GM19239 (cell line): ENCODE measurements around the gene BICRA.
"Not testable (repeated sequence)": the region's sequence is repeated elsewhere in the genome, so short reads cannot be mapped to it uniquely, and the experiment has no call there.

Source experiments
- DNase-seq: peaks from one replicate; pipeline ENCODE4 v3.0.0; 2011; ENCODE audit warnings: low spot score; ENCODE audit not compliant: insufficient read length
- FAIRE-seq: peaks from 2 replicates; lab custom pipeline; 2011; peaks lifted over from hg19 to GRCh38; lab: Jason Lieb, UNC

The BICRA gene

DNA sequence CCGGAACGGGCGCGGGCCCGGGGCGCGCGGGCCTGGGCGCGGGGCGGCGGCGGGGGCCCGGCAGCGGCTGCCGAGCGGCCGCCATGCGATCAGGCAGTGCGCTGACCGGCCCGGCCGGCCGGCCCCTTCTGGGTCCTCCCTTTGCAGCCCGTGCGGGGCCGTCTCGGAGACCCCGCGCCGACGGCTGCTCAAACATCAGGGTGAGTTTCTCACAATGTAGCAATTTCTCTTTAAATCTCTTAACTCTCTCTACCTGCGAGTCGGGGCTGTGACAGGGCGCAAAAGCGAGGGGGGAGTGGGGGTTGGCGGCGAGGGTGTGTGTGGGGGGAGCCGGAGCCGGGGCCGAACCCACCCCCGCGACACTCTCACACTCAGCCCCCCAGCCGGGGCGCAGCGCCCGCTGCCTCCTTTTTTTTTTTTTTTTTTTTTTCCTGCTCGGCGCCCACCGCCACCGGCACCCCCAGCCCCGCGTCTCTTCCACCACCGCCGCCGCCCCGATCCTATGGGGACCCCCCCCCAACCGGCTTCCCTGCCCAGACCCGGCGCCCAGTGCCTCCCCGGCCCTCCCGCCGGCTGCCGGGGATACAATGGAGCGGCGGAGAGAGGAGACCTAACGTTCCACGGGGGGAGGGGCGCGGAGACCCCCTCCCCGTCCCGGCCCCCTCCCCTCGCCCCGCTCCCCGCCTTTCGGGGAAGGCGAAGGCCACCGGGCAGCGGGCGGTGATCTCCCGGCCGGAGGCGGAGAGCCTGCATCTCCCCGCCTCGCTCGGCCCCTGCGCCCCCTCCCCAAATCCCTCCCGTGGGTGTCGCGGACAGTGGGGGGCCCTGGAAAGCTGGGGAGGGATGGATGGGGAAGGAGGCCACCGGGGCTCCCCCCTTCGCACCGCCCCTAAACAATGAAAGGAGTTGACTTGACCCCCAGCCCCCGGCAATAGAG, at the start of gene BICRA:
TSS of gene BICRA (plus strand) at position 166 of the 937 bp plus-strand sequence. CDS start 64,441 bp downstream, outside the sequence.
- peak; percentile 80 for DNase-seq
- FAIRE-seq, result peak; percentile 91

DNA sequence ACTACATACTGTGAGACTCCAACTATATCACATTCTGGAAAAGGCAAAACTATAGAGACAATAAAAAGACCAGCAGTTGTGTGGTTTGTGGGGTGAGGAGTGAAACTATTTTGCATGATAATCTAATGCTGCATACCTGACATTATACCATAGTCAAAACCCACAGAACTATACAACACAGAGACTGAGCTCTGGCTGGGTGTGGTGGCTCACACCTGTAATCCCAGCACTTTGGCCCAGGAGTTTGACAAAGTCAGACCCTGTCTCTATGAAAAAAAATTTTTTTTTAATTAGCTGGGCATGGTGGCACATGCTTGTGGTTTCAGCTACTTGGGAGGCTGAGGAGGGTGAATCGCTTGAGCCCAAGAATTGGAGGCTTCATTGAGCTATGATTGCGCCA, 47.9 kb upstream of the BICRA start:
- DNase-seq (no peak), FAIRE-seq (no peak)

- DNase-seq (no peak), FAIRE-seq (peak; percentile 8)
Measured at GRCh38 chr19:47561440-47562057, 47.4 kb upstream of the BICRA start.

- DNase-seq (no peak), FAIRE-seq (no peak)
Measured at GRCh38 chr19:47564081-47564480, 44.9 kb upstream of the BICRA start.

DNA sequence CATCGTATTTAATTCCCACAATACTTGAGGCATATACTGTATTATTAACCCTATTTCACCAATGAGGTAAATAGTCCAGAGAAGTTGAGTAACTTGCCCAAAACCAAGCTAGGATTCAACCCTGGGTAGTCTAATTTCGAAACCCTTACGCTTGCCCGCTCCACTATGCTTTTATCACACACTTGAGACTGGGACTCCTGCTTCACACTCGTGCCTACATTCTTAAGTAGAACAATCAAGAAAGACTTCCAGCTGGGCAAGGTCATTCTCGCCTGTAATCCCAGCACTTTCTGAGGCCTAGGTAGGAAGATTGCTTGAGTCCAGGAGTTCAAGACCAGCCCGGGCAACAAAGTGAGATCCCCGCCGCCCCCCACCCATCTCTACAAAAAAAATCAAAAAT, 39.6 kb upstream of the BICRA start:
- FAIRE-seq (no peak), DNase-seq (no peak)

DNA sequence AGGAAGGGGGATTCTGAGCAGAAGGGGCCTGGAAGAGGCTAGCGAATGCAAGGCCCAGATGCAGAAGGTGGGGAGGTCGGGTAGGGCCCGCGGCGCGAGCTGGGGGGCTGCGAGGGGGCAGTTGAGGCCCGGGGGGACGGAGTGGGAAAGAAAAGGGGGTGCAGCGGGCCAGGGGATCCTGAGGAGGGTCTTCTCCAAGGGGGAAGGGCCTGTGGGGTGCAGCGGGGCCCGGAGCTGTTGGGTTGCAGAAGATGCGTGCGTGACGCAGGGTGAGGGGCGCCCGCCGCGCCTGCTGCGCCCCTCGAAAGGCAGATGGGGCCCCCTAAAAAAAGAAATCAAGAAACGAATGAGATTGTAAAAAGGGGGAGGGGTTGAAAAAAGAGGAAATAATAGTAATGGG, 36.3 kb upstream of the BICRA start:
- FAIRE-seq (no peak), DNase-seq (no peak)

DNA sequence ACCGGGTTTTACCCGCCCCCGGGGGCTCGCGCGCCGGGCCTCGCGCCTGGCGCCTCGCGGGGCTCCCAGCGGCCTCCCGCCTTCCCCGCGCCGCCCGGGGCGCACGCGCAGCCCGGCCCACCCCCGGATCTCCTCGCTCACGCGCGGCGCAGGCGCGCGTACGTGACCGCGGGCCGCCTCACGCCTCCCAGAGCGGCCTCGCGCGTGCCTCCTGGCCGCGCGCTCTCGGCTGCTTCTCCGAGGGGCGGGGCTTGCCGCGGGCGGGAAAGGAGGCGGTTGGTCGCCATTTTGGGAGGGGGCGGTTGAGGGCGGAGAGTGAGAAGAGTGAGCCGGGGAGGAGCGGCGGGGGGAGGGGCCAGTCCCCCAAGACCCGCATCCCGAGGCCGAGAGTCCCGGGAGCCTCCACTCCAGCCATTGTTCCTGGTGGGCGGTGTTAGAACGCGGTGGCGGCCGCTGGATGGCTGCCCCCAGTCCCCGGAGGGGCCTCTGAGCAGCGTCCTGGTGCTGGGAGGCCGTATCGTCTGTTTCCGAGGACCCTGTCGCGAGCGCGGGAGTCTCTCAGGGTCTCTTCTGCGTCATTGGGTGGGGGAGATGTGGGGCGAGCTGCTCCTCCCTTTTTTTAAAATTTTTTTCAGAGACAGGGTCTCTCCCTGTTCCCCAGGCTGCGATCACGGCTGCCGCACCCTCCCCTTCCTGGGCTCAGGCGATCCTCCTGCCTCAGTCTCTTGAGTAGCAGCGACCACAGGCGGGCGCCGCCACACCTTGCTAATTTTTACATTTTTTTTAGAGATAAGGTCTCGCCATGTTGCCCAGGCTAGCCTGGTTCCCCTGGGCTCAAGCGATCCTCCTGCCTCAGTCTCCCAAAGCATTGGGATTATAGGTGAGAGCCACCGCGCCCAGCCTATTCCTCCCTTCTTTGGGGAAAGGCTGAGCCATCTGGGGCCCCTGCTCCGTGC, 35.6 kb upstream of the BICRA start, which contains the start of gene ZNF541:
TSS of gene ZNF541 (minus strand) at position 78 of the 956 bp plus-strand sequence. CDS start 17,292 bp downstream, outside the sequence.
- DNase-seq, result no peak
- no peak for FAIRE-seq

DNA sequence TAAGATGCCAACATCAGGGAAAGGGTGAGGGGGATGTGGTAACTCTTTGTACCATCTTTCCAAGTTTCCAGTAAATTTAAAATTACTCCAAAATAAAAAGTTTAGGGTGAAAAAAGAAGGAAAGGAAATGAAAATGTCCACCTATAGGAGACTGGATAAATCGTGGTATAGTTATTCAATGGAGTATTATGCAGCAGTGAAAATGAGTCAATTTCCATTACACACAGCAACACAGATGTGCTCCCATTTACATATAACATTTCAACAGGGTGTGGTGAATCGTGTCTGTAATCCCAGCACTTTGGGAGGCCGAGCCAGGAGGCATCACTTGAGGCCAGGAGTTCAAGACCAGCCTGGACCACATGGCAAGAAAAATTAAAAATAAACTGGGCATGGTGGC, 28.5 kb upstream of the BICRA start:
- FAIRE-seq (no peak), DNase-seq (no peak)

DNA sequence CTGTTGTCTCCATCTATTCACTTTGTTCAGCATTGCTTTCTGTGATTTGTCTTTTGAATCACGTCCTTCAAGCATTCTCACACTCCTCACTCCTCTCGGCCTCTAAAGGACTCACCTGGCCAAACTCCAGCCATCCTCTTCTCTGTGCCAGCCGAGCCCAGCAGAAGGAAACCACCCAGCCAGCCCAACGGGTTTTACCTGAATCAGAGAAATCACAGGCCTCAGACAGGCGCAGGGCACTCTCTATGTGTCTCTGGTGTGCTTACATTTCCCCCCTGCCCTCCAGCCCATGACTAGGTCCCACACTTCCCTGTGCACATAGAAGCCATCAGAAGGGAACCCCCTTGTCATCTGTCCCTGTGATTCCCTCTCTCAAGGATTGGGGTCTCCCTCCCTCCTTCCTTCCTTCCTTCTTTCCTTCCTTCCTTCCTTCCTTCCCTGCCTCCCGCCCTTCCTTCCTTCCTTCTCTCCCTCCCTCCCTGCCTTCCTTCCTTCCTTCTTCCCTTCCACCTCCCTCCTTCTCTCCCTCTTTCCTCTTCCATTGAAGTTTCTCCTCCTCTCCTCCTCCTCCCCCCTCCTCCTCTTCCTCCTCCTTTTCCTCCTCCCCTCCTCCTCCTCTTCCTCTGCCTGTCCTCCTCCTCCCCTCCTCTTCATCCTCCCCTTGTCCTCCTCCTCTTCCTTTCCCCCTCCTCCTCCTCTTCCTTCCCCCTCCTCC, 27.2 kb upstream of the BICRA start:
- FAIRE-seq, result no peak
- DNase-seq, result no peak

GRCh38 chr19:47582320-47582909, 26.5 kb upstream of the BICRA start:
- DNase-seq (no peak), FAIRE-seq (no peak)

DNA sequence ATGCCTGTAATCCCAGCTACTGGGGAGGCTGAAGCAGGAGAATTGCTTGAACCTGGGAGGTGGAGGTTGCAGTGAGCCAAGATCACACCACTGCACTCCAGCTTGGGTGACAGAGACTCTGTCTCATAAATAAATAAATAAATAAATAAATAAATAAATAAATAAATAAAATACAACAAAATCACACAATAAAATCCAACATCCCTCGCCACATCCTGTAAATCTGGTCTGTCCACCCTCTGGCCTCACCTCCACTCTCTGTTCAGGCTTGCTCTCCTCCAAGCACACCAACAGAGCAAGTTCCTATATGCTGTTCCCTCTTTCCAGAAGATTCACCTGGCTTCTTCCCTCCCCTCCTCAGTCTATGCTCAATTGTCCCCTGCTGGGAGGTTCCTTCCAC, 25.8 kb upstream of the BICRA start:
- FAIRE-seq, DNase-seq: not testable (repeated sequence)

DNA sequence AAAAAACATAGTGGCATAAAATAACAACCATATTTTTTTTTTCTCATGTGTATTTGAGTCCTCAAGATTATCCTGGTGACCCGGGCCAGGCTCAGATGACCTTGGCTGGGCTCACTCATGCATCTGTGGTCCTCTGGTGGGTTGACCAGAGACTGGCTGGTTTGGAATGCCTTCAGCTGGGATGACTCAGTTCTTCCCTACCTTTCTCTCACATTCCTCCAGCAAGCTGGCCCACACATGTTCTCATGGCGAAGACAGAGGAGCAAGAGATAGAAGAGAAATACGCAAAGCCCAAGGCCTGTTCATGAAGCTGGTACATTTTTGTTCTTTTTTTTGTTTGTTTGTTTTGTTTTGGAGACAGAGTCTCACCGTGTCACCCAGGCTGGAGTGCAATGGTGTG, 21.6 kb upstream of the BICRA start:
- FAIRE-seq, result no peak
- no peak for DNase-seq

- DNase-seq (no peak), FAIRE-seq (no peak)
Measured at GRCh38 chr19:47589824-47590223, 19.1 kb upstream of the BICRA start.

DNA sequence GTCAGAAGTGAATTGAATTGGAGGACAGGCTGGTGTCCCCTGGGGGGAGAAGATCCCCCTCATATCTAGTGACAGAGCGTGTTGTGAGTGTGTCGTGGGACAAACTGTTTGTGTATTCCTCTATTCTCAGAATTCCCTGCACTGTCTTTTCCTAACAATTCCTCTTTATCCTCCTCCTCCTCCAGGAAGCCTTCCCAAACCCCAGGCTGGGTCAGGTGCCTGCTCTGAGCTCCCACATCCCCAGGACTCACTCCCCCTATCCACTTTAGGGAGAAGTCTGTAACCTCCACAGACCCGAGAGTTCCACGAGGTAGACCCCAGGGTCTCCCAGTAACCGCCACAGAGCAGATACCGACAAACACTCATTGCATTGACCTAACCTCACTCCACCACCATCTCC, 15.1 kb upstream of the BICRA start:
- DNase-seq (no peak), FAIRE-seq (no peak)

GRCh38 chr19:47595944-47596343, 13.0 kb upstream of the BICRA start:
- no peak for FAIRE-seq
- no peak for DNase-seq

GRCh38 chr19:47598407-47599349, 10.3 kb upstream of the BICRA start:
- DNase-seq, result no peak
- FAIRE-seq, result no peak

DNA sequence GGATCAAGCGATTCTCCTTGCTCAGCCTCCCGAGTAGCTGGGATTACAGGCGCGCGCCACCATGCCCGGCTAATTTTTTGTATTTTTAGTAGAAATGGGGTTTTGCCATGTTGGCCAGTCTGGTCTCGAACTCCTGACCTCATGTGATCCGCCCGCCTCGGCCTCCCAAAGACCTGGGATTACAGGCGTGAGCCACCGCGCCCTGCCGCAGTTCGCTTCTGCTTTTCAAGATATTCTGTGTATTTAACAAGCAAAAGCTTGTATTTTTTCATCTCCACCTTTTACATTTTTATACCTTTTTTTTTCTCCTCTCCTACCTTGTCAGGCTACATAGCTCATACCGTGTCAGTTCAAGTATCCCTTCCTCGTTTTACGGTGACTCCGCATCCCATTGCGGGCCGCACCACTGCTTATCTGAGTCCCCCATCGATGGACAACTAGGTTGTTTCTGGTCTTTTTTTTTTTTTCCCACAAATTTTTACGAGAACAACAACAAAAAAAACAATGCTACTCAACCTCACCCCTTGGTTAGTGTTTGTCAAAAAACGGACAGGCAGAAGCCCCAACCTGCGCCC, 9.2 kb upstream of the BICRA start:
- FAIRE-seq, result peak; percentile 11
- DNase-seq, result not testable (repeated sequence)
